Germinal center (tissue), 1 donor: ENCODE results near the gene CAST.

Experiments used
- DNase-seq: peaks from one replicate; pipeline ENCODE4 v3.0.0; 2012; ENCODE audit warnings: mixed read lengths, low spot score

The CAST gene

GRCh38 chr5:96675882-96676281 is 13.7 kb downstream of the CAST start:
- no peak for DNase-seq

GRCh38 chr5:96677496-96677895 is 15.3 kb downstream of the CAST start:
- DNase-seq, result no peak

GRCh38 chr5:96679293-96679692 is 17.1 kb downstream of the CAST start:
- DNase-seq, result no peak

GRCh38 chr5:96680759-96681470 is 18.7 kb downstream of the CAST start:
- no peak for DNase-seq

- DNase-seq, result no peak
Observed at GRCh38 chr5:96683392-96683791, 21.2 kb downstream of the CAST start.

- no peak for DNase-seq
Observed at GRCh38 chr5:96683810-96684209, 21.6 kb downstream of the CAST start.

- no peak for DNase-seq
Observed at GRCh38 chr5:96687080-96687479, 24.9 kb downstream of the CAST start.

GRCh38 chr5:96687812-96688453 is 25.8 kb downstream of the CAST start:
- peak; percentile 59 for DNase-seq

- no peak for DNase-seq
Observed at GRCh38 chr5:96690861-96691260, 28.7 kb downstream of the CAST start.

GRCh38 chr5:96691503-96692303 is 29.5 kb downstream of the CAST start:
- DNase-seq, result no peak

- DNase-seq, result no peak
Observed at GRCh38 chr5:96692441-96692840, 30.3 kb downstream of the CAST start.

- no peak for DNase-seq
Observed at GRCh38 chr5:96699186-96699820, 37.1 kb downstream of the CAST start.

- peak; percentile 78 for DNase-seq
Observed at GRCh38 chr5:96702503-96703383, 40.6 kb downstream of the CAST start.

- no peak for DNase-seq
Observed at GRCh38 chr5:96703384-96703920, 41.3 kb downstream of the CAST start.

GRCh38 chr5:96703995-96704394 is 41.8 kb downstream of the CAST start:
- DNase-seq, result no peak

- DNase-seq, result no peak
Observed at GRCh38 chr5:96706433-96707111, 44.4 kb downstream of the CAST start.

- DNase-seq, result no peak
Observed at GRCh38 chr5:96708600-96708999, 46.4 kb downstream of the CAST start.

- DNase-seq, result no peak
Observed at GRCh38 chr5:96709152-96709821, 47.1 kb downstream of the CAST start.

GRCh38 chr5:96712100-96712746 is 50.0 kb downstream of the CAST start:
- DNase-seq, result no peak

- no peak for DNase-seq
Observed at GRCh38 chr5:96714450-96714849, 52.3 kb downstream of the CAST start.
